H9 (cell line): Measurements from ENCODE around the gene IDH2. TPM values are rescaled to one million over a fixed set of nuclear protein-coding genes. Genes with fewer than 3 reads are reported as not detected.

Experiments
- DNase-seq: peaks from one replicate; pipeline ENCODE4 v3.0.0-alpha.2; 2017
- H2AFZ ChIP-seq: one replicate; pipeline ENCODE4 v1.6.1; 2013; ENCODE audit warnings: mild to moderate bottlenecking, low read length, control low read depth, moderate library complexity
- H2AK5ac ChIP-seq: 2 replicates; pipeline ENCODE4 v1.6.1; 2013; ENCODE audit warnings: low read length, control low read depth, mixed read lengths; ENCODE audit not compliant: insufficient read length
- H2BK120ac ChIP-seq: one replicate; pipeline ENCODE4 v1.6.1; 2013; ENCODE audit warnings: low read depth, mild to moderate bottlenecking, low read length, control low read depth, inconsistent platforms; ENCODE audit not compliant: poor library complexity, severe bottlenecking
- H2BK12ac ChIP-seq: 2 replicates; pipeline ENCODE4 v1.6.1; 2013; ENCODE audit warnings: low read length, control low read depth, mixed read lengths, low read depth; ENCODE audit not compliant: insufficient read length
- H2BK15ac ChIP-seq: 2 replicates; pipeline ENCODE4 v1.6.1; 2013; ENCODE audit warnings: low read depth, low read length, control low read depth
- H2BK20ac ChIP-seq: one replicate; pipeline ENCODE4 v1.6.1; 2013; ENCODE audit warnings: low read depth, mild to moderate bottlenecking, low read length, control low read depth, inconsistent platforms; ENCODE audit not compliant: poor library complexity, severe bottlenecking
- H2BK5ac ChIP-seq: 2 replicates; pipeline ENCODE4 v1.6.1; 2013; ENCODE audit warnings: low read length, control low read depth, mixed read lengths; ENCODE audit not compliant: insufficient read length
- H3K14ac ChIP-seq: 2 replicates; pipeline ENCODE4 v1.6.1; 2013; ENCODE audit warnings: low read length, control low read depth; ENCODE audit not compliant: insufficient read depth
- H3K18ac ChIP-seq: 2 replicates; pipeline ENCODE4 v1.6.1; 2013; ENCODE audit warnings: low read depth, mild to moderate bottlenecking, mixed read lengths, low read length, control low read depth; ENCODE audit not compliant: insufficient read length
- H3K23ac ChIP-seq: 2 replicates; pipeline ENCODE4 v1.6.1; 2013; ENCODE audit warnings: low read length, control low read depth, mixed read lengths, low read depth; ENCODE audit not compliant: insufficient read length
- H3K23me2 ChIP-seq: 2 replicates; pipeline ENCODE4 v1.6.1; 2013; ENCODE audit warnings: low read depth, mild to moderate bottlenecking, mixed read lengths, low read length, control low read depth; ENCODE audit not compliant: insufficient read length, poor library complexity, severe bottlenecking
- H3K27ac ChIP-seq: 2 replicates; pipeline ENCODE4 v1.5.1; 2013; ENCODE audit warnings: low read length, control low read depth, mixed read lengths, low read depth; ENCODE audit not compliant: insufficient read length
- H3K27me3 ChIP-seq: 2 replicates; pipeline ENCODE4 v1.6.1; 2013; ENCODE audit warnings: low read length, control low read depth, inconsistent platforms; ENCODE audit not compliant: insufficient read depth
- H3K4ac ChIP-seq: 2 replicates; pipeline ENCODE4 v1.6.1; 2013; ENCODE audit warnings: low read depth, mild to moderate bottlenecking, control low read depth, inconsistent platforms, low read length, moderate library complexity
- H3K4me1 ChIP-seq: 2 replicates; pipeline ENCODE4 v1.6.1; 2013; ENCODE audit warnings: low read length, control low read depth, inconsistent platforms; ENCODE audit not compliant: insufficient read depth
- H3K4me2 ChIP-seq: 2 replicates; pipeline ENCODE4 v1.6.1; 2013; ENCODE audit warnings: low read length, control low read depth, mixed read lengths; ENCODE audit not compliant: insufficient read length, insufficient read depth
- H3K56ac ChIP-seq: 2 replicates; pipeline ENCODE4 v1.6.1; 2013; ENCODE audit warnings: low read depth, mild to moderate bottlenecking, mixed read lengths, low read length, control low read depth; ENCODE audit not compliant: insufficient read length
- H3K79me1 ChIP-seq: 2 replicates; pipeline ENCODE4 v1.6.1; 2013; ENCODE audit warnings: low read depth, mild to moderate bottlenecking, moderate library complexity, low read length, control low read depth, inconsistent platforms; ENCODE audit not compliant: insufficient read depth, poor library complexity, severe bottlenecking
- H3K79me2 ChIP-seq: 2 replicates; pipeline ENCODE4 v1.6.1; 2013; ENCODE audit warnings: low read length, control low read depth, inconsistent platforms; ENCODE audit not compliant: insufficient read depth
- H3K9ac ChIP-seq: 2 replicates; pipeline ENCODE4 v1.6.1; 2013; ENCODE audit warnings: low read length, control low read depth, mixed read lengths; ENCODE audit not compliant: insufficient read length; ENCODE audit errors: extremely low read depth
- H3K9me3 ChIP-seq: one replicate; pipeline ENCODE4 v1.6.1; 2013; ENCODE audit warnings: low read depth, low read length, inconsistent platforms; ENCODE audit not compliant: control insufficient read depth
- H3T11ph ChIP-seq: one replicate; pipeline ENCODE4 v1.6.1; 2013; ENCODE audit warnings: mild to moderate bottlenecking, low read length, control low read depth, inconsistent platforms
- H4K20me1 ChIP-seq: one replicate; pipeline ENCODE4 v1.6.1; 2013; ENCODE audit not compliant: control insufficient read depth, insufficient read length, insufficient read depth
- H4K5ac ChIP-seq: 2 replicates; pipeline ENCODE4 v1.6.1; 2013; ENCODE audit warnings: low read depth, mild to moderate bottlenecking, mixed read lengths, low read length, control low read depth; ENCODE audit not compliant: insufficient read length
- H4K8ac ChIP-seq: replicated peaks from 2 replicates; pipeline ENCODE4 v1.6.1; 2013; ENCODE audit warnings: low read length, control low read depth, mixed read lengths, low read depth; ENCODE audit not compliant: insufficient read length
- H4K91ac ChIP-seq: 2 replicates; pipeline ENCODE4 v1.6.1; 2013; ENCODE audit warnings: low read depth, mild to moderate bottlenecking, moderate library complexity, mixed read lengths, low read length, control low read depth; ENCODE audit not compliant: insufficient read length
- H3K27ac Mint-ChIP-seq, 3 experiments: 2 replicates in 2 of 3; 3 replicates in 1 of 3; pipeline ENCODE4 v1.8.0; 2020 to 2021; ENCODE audit warnings: mixed read lengths in 3 of 3, mild to moderate bottlenecking in 1 of 3, moderate library complexity in 1 of 3
- H3K27me3 Mint-ChIP-seq: 2 replicates; pipeline ENCODE4 v1.8.0; 2021; ENCODE audit warnings: low read depth, mild to moderate bottlenecking, moderate library complexity, mixed read lengths
- H3K36me3 Mint-ChIP-seq, 3 experiments: 2 replicates in 2 of 3; 3 replicates in 1 of 3; pipeline ENCODE4 v1.8.0; 2020 to 2021; ENCODE audit warnings: low read depth in 3 of 3, mixed read lengths in 3 of 3; ENCODE audit not compliant: insufficient read depth in 1 of 3
- H3K4me1 Mint-ChIP-seq, 2 experiments: 2 replicates each; pipeline ENCODE4 v1.8.0; 2020; ENCODE audit warnings: mixed read lengths in 2 of 2
- H3K4me3 Mint-ChIP-seq, 2 experiments: 2 replicates in 1 of 2; 3 replicates in 1 of 2; pipeline ENCODE4 v1.8.0; 2020 to 2021; ENCODE audit warnings: mild to moderate bottlenecking in 2 of 2, mixed read lengths in 2 of 2, moderate library complexity in 1 of 2
- H3K9me3 Mint-ChIP-seq, 2 experiments: 2 replicates in 1 of 2; 3 replicates in 1 of 2; pipeline ENCODE4 v1.8.0; 2020; ENCODE audit warnings: mild to moderate bottlenecking in 2 of 2, mixed read lengths in 2 of 2, moderate library complexity in 1 of 2
- WGBS: extraction: QIAGEN DNeasy Blood & Tissue Kit; methylation state at CpG from one replicate; pipeline ENCODE4 v1.1.7; 2013; ENCODE audit warnings: missing lambda C conversion rate, low lambda C conversion rate, mixed read lengths; ENCODE audit not compliant: insufficient read length; ENCODE audit errors: extremely low coverage; 5-methylcytosine and 5-hydroxymethylcytosine counted together
- total RNA-seq: library from RNA; stranded (reverse); gene quantifications from 2 replicates; pipeline ENCODE4 v1.2.1, GENCODE V29; 2021
- TF ChIP-seq, protein P1 (sequence below): fragments of 200-600 bp; sonication (generic); conservative IDR thresholded peaks from 3 replicates; pipeline ENCODE4 v1.8.0; 2021; ENCODE audit warnings: antibody characterized with exemption, mild to moderate bottlenecking

Gene IDH2
- total RNA-seq, 1 experiment from 2014 or later: 57.7 TPM

DNA sequence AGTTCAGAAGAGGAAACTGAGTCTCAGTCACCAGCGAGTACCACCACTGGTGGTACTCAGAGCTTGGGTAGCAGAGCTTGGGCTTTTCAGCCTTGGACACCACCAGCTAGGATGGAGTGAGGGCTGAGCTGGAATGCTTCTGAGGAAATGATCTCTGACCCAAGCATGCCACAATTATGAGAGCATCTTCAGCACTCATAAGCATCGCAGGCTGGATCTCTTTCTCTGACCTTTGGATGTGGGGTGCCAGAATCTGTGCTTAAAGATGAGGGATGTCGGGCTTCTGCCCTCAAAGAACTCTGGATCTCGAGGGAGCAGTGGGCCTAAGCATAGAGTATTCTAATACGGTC is 64.8 kb downstream of the IDH2 start:
- Histone ChIP-seq H4K20me1 (no peaks in the 10 kb centered on the region), H3K9me3 (no peaks in the 10 kb centered on the region), H3K4me1 (peaks cover 11% of the 10 kb centered on the region; the same call in 1 of the 2 replicates), H3K27me3 (no peaks in the 10 kb centered on the region), H3K18ac (no peak overlapping the region), H2BK20ac (no peak overlapping the region), H3K79me2 (0 out of 2 replicates have a peak, but pooled peaks cover 2% of the 10 kb centered on the region), H2BK120ac (no peak overlapping the region), H3T11ph (no peak overlapping the region), H2BK5ac (no peak overlapping the region), H4K5ac (no peak overlapping the region), H3K4ac (no peak overlapping the region), H2BK15ac (no peak overlapping the region), H3K4me2 (no peak overlapping the region), H2AK5ac (no peak overlapping the region), H3K9ac (no peak overlapping the region), H3K79me1 (no peaks in the 10 kb centered on the region), H4K8ac (no peak overlapping the region), H3K23me2 (no peaks in the 10 kb centered on the region), H3K23ac (no peak overlapping the region), H2AFZ (no peak overlapping the region), H3K56ac (no peak overlapping the region), H3K14ac (no peak overlapping the region), H4K91ac (no peak overlapping the region), H2BK12ac (no peak overlapping the region), H3K27ac (no peak overlapping the region)
- Mint-ChIP-seq H3K27me3 (no peaks in the 10 kb centered on the region; the same call in 1 of the 2 replicates), H3K4me3 (no peak overlapping the region; a peak in 1 of 5 replicates), H3K4me1 (peaks cover 52 to 66% of the 10 kb centered on the region in 2 experiments), H3K36me3 (no peaks in the 10 kb centered on the region), H3K9me3 (no peaks in the 10 kb centered on the region), H3K27ac (peak overlapping the region in 1 of 3 experiments; percentile 1; a peak in 1 of 7 replicates)
- DNase-seq: no peak
- TF ChIP-seq, protein P1, sequence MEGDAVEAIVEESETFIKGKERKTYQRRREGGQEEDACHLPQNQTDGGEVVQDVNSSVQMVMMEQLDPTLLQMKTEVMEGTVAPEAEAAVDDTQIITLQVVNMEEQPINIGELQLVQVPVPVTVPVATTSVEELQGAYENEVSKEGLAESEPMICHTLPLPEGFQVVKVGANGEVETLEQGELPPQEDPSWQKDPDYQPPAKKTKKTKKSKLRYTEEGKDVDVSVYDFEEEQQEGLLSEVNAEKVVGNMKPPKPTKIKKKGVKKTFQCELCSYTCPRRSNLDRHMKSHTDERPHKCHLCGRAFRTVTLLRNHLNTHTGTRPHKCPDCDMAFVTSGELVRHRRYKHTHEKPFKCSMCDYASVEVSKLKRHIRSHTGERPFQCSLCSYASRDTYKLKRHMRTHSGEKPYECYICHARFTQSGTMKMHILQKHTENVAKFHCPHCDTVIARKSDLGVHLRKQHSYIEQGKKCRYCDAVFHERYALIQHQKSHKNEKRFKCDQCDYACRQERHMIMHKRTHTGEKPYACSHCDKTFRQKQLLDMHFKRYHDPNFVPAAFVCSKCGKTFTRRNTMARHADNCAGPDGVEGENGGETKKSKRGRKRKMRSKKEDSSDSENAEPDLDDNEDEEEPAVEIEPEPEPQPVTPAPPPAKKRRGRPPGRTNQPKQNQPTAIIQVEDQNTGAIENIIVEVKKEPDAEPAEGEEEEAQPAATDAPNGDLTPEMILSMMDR: no peak
- no CpG with 5 or more reads among the region's 5 CpGs for WGBS
